Breast epithelium (tissue), 4 donors: ENCODE measurements around the gene TRAPPC3. TPM values are rescaled to one million over a fixed set of nuclear protein-coding genes. Genes with fewer than 3 reads are reported as not detected.

ENCODE experiments used
- DNase-seq, 2 donors: peaks; one replicate each; pipeline ENCODE4 v3.0.0-alpha.2; 2019; ENCODE audit warnings: low spot score in 2 of 2
- H3K27ac ChIP-seq, 2 donors: fragments of 200-600 bp; sonication (generic) in 1 of 2; one replicate each; pipeline ENCODE4 v1.5.1; 2016 to 2019; ENCODE audit warnings: mild to moderate bottlenecking in 1 of 2
- H3K27me3 ChIP-seq, 2 donors: fragments of 200-600 bp; sonication (generic) in 1 of 2; one replicate each; pipeline versions ENCODE4 v1.5.1 to v1.6.0; 2017 to 2019; ENCODE audit warnings: control low read depth in 1 of 2, mild to moderate bottlenecking in 1 of 2
- H3K36me3 ChIP-seq: fragments of 200-600 bp; one replicate; pipeline ENCODE4 v1.5.1; 2019
- H3K4me1 ChIP-seq, 2 donors: fragments of 200-600 bp; sonication (generic); one replicate each; pipeline ENCODE4 v1.5.1; 2016 to 2019; ENCODE audit warnings: control low read depth in 1 of 2
- H3K4me3 ChIP-seq, 3 donors: fragments of 200-600 bp; sonication (generic); 1 replicate in 2 of 3; 2 replicates in 1 of 3; pipeline ENCODE4 v1.5.1; 2016 to 2019; ENCODE audit warnings: mild to moderate bottlenecking in 3 of 3, moderate library complexity in 2 of 3
- H3K9me3 ChIP-seq, 2 donors: fragments of 200-600 bp; sonication (generic) in 1 of 2; one replicate each; pipeline ENCODE4 v1.5.1; 2016 to 2019; ENCODE audit warnings: control low read depth in 1 of 2
- CTCF ChIP-seq, 3 donors: fragments of 450-650 bp; IDR thresholded peaks; one replicate each; pipeline ENCODE4 v1.5.1; 2016 to 2017; ENCODE audit warnings: antibody characterized with exemption in 3 of 3, mild to moderate bottlenecking in 3 of 3, moderate library complexity in 3 of 3
- POLR2A ChIP-seq: fragments of 450-650 bp; IDR thresholded peaks from one replicate; pipeline ENCODE4 v1.6.1; 2016; ENCODE audit warnings: antibody characterized with exemption, mild to moderate bottlenecking, moderate library complexity
- POLR2AphosphoS5 ChIP-seq, 3 donors: sonication (generic); formaldehyde crosslinking; IDR thresholded peaks; one replicate each; pipeline ENCODE4 v1.6.1; 2017; ENCODE audit warnings: antibody characterized with exemption in 3 of 3
- intact Hi-C: fragments of 100-400 bp; cut with DNase I; formaldehyde crosslinking; loops from one replicate; pipeline ENCODE4 v1.15.1; 2023; ENCODE audit warnings: low total_unique reads
- total RNA-seq, 3 donors: library from RNA; depleted of rRNA; stranded (reverse); fragments of >200 nt; gene quantifications; one replicate each; pipeline ENCODE4 v1.1.0, GENCODE V29; 2016

The TRAPPC3 gene
- total RNA-seq, 3 donors from 2014 or later, result 107 to 118 (median 116) TPM

DNA sequence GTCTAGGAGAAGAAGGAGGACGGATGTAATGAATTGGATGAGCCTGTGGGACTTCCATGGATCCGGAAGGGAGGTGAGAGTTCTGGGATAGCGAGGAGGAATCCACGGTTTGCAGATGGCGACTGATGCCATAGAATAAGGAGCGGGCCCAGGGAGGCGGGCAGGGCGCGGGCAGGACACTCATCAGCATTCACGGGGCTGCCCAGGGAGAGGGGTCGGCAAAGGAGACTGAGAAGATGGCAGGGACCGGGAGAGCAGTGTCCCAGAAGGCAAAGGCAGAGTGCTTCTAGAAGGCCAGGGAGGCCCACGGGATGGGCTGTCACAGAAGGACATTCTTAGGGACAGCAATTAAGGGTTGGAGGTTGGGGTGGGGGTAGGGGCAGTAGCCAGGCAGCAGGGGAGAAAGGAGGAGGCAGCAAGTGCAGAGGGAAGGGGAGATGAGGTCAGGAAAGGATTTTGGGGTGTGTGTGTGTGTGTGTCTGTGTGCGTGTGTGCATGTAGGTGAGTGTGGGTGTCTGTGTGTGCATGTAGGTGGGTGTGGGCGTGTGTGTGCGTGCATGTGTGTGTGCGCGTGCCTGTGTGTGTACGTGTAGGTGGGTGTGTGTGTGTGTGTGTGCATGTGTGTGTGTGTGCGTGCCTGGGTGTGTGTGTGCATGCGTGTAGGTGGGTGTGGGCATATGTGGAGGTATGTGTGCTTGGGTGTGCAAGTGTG is 23.1 kb downstream of the TRAPPC3 start:
- no peak for DNase-seq
- Histone ChIP-seq H3K4me1 (no peaks in the 10 kb centered on the region), H3K9me3 (no peaks in the 10 kb centered on the region), H3K4me3 (peak overlapping the region in 2 of 3 donors; percentile 57 to 86), H3K27ac (peak overlapping the region; percentile 78 to 90), H3K36me3 (no peaks in the 10 kb centered on the region), H3K27me3 (no peaks in the 10 kb centered on the region)
- TF ChIP-seq POLR2A (no peak), CTCF (IDR thresholded peaks at IDR 0.05) (no peak), POLR2AphosphoS5 (IDR thresholded peaks at IDR 0.05) (no peak)
- intact Hi-C loops, result no loop called here

GRCh38 chr1:36125129-36125991 is 23.9 kb downstream of the TRAPPC3 start, which contains the start of gene COL8A2:
Gene COL8A2, minus strand, starts transcription at chr1:36125222. Its CDS starts 24,980 bp downstream, at chr1:36100242.
- peak within 1 kb of the TSS; percentile 39 to 86 (median 57) for H3K4me3 ChIP-seq
- no peaks in the 10 kb centered on the region for H3K4me1 ChIP-seq
- intact Hi-C loops, result no loop called here
- H3K27me3 ChIP-seq, result no peaks in the 10 kb centered on the region
- TF ChIP-seq CTCF (IDR thresholded peaks at IDR 0.05) (no peak), POLR2A (no peak), POLR2AphosphoS5 (IDR thresholded peaks at IDR 0.05) (no peak)
- no peaks in the 10 kb centered on the region for H3K36me3 ChIP-seq
- H3K27ac ChIP-seq, result peak within 1 kb of the TSS; percentile 78 to 90
- peak in 1 of 2 donors; percentile 43 for DNase-seq
- no peaks in the 10 kb centered on the region for H3K9me3 ChIP-seq

GRCh38 chr1:36124404-36125128 is 24.7 kb downstream of the TRAPPC3 start:
- intact Hi-C loops, result no loop called here
- Histone ChIP-seq H3K4me1 (no peaks in the 10 kb centered on the region), H3K9me3 (no peaks in the 10 kb centered on the region), H3K27me3 (no peaks in the 10 kb centered on the region), H3K4me3 (peak overlapping the region; percentile 39 to 86 (median 57)), H3K36me3 (no peaks in the 10 kb centered on the region), H3K27ac (peak overlapping the region; percentile 77 to 90)
- TF ChIP-seq POLR2A (no peak), CTCF (IDR thresholded peaks at IDR 0.05) (no peak), POLR2AphosphoS5 (IDR thresholded peaks at IDR 0.05) (no peak)
- no peak for DNase-seq

DNA sequence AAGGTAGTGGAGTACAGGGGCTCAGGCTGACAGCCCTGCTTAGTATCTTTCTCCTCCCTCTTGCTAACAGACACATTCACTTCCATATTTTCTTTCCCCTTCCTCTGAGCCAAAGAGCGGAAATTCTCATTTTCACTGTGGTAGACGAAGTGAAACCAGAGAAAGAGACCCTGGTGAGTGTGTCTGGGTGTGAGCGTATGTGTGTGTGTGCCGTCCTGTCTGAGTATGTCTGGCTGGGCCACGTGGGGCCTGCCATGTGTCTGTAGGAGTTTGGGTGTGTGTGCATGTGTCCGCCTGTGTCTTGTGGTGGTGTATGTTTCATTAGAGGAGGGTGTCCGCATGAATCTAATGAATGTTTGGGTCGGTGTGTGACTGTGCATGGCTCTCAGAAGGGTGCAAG is 25.9 kb downstream of the TRAPPC3 start:
- no peaks in the 10 kb centered on the region for H3K36me3 ChIP-seq
- peaks cover 0 to 8% of the 10 kb centered on the region in 2 donors for H3K4me1 ChIP-seq
- no peak for TF ChIP-seq POLR2AphosphoS5 (IDR thresholded peaks at IDR 0.05)
- H3K4me3 ChIP-seq, result no peak overlapping the region
- no peaks in the 10 kb centered on the region for H3K27me3 ChIP-seq
- no peak for DNase-seq
- intact Hi-C loops, result no loop called here
- H3K9me3 ChIP-seq, result no peaks in the 10 kb centered on the region
- peak overlapping the region; percentile 77 to 90 for H3K27ac ChIP-seq
